Caco-2 (cell line): ENCODE data around the gene NKAIN2. TPM values are rescaled to one million over a fixed set of nuclear protein-coding genes. Genes with fewer than 3 reads are reported as not detected.

Experiments
- BruUV-seq: library from RNA; stranded (reverse); fragments of 400-500 nt; replicated peaks from 2 replicates; lab custom pipeline; 2021; lab: Mats Ljungman, UMichigan
- CTCF ChIA-PET: fragments of 300-600 bp; sonication (Branson Sonifier 250); formaldehyde crosslinking; loops from one replicate; lab custom pipeline; 2022; ENCODE audit warnings: antibody characterized with exemption; lab: Charles Lee
- POLR2A ChIA-PET: fragments of 300-600 bp; sonication (Branson Sonifier 250); formaldehyde crosslinking; loops from one replicate; lab custom pipeline; 2022; ENCODE audit warnings: antibody characterized with exemption; lab: Charles Lee
- DNase-seq, 2 experiments: peaks; one replicate each; pipeline versions ENCODE4 v3.0.0 to v3.0.0-alpha.2; 2020 to 2022
- H3K27me3 ChIP-seq: replicated peaks from 2 replicates; pipeline ENCODE4 v1.6.0; 2011; ENCODE audit warnings: low read length; ENCODE audit not compliant: control insufficient read depth, insufficient read depth
- H3K36me3 ChIP-seq: 2 replicates; pipeline ENCODE4 v1.5.1; 2011; ENCODE audit warnings: low read length; ENCODE audit not compliant: control insufficient read depth, insufficient read depth
- H3K4me1 ChIP-seq: fragments of 250-450 bp; sonication (Bioruptor Pico); 2 replicates; pipeline ENCODE4 v1.5.1; 2020; ENCODE audit warnings: mild to moderate bottlenecking
- H3K4me3 ChIP-seq: 2 replicates; pipeline ENCODE4 v1.5.1; 2011; ENCODE audit warnings: low read depth, mild to moderate bottlenecking, control low read depth, low read length
- H3K9me3 ChIP-seq: fragments of 250-450 bp; sonication (Bioruptor Pico); 2 replicates; pipeline ENCODE4 v1.5.1; 2020; ENCODE audit warnings: mild to moderate bottlenecking, moderate library complexity
- H3K27ac Mint-ChIP-seq: one replicate; pipeline ENCODE4 v1.8.0; 2022; ENCODE audit warnings: mixed read lengths; ENCODE audit not compliant: unreplicated experiment
- H3K27me3 Mint-ChIP-seq: one replicate; pipeline ENCODE4 v1.8.0; 2022; ENCODE audit warnings: mixed read lengths; ENCODE audit not compliant: insufficient read depth, unreplicated experiment
- H3K36me3 Mint-ChIP-seq: one replicate; pipeline ENCODE4 v1.8.0; 2022; ENCODE audit warnings: mild to moderate bottlenecking, mixed read lengths; ENCODE audit not compliant: insufficient read depth, unreplicated experiment
- H3K4me1 Mint-ChIP-seq: one replicate; pipeline ENCODE4 v1.8.0; 2022; ENCODE audit warnings: low read depth, mixed read lengths; ENCODE audit not compliant: unreplicated experiment
- H3K4me3 Mint-ChIP-seq: one replicate; pipeline ENCODE4 v1.8.0; 2022; ENCODE audit warnings: mild to moderate bottlenecking, moderate library complexity, mixed read lengths; ENCODE audit not compliant: unreplicated experiment
- H3K9me3 Mint-ChIP-seq: one replicate; pipeline ENCODE4 v1.8.0; 2022; ENCODE audit warnings: mixed read lengths; ENCODE audit not compliant: unreplicated experiment
- CTCF ChIP-seq, 2 experiments: fragments of 200-600 bp in 1 of 2; IDR thresholded peaks; 1 replicate in 1 of 2; 2 replicates in 1 of 2; pipeline versions ENCODE4 v1.5.1 to v1.8.0; 2011 to 2022; ENCODE audit warnings: antibody characterized with exemption in 1 of 2, control low read depth in 1 of 2, inconsistent platforms in 1 of 2, low read depth in 1 of 2, low read length in 1 of 2, mild to moderate bottlenecking in 1 of 2, moderate library complexity in 1 of 2; ENCODE audit not compliant: insufficient read depth in 1 of 2, severe bottlenecking in 1 of 2, unreplicated experiment in 1 of 2
- intact Hi-C: fragments of 100-400 bp; cut with micrococcal nuclease; formaldehyde crosslinking; loops from one replicate; pipeline ENCODE4 v1.10.0; 2022; ENCODE audit not compliant: unreplicated experiment
- total RNA-seq: library from RNA; stranded (reverse); gene quantifications from 2 replicates; pipeline ENCODE4 v1.2.3, GENCODE V29; 2022

NKAIN2 gene
- total RNA-seq, 1 experiment from 2014 or later: not detected

DNA sequence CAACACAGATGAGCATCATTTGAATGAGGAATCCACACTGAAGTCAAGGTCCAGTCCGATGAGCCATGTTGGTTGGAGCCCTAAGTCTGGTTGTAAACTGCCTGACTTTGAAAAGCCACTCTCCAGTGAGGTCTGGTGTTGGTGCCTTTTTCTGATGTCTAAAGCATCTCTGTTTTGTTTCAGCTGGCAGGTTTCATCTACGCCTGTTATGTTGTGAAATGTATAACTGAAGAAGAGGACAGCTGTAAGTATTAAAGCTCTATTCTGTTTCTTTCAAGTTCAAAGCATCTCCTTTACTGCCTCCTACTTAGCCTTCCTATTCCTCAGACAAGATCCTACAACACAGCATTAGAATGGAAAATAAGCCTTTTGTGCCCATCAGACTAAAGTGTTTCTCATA, 987.5 kb downstream of the NKAIN2 start:
- no peaks in the 10 kb centered on the region for H3K36me3 Mint-ChIP-seq

GRCh38 chr6:124792386-124792785, 988.7 kb downstream of the NKAIN2 start:
- H3K27me3 ChIP-seq: no peaks in the 10 kb centered on the region
- H3K27ac Mint-ChIP-seq: no peak overlapping the region
- no peaks in the 10 kb centered on the region for H3K4me1 ChIP-seq
- DNase-seq: no peak
- ChIA-PET POLR2A (no interaction called here), CTCF (no interaction called here)
- no peak overlapping the region for H3K4me3 ChIP-seq
- no TSS peak for BruUV-seq
- H3K4me3 Mint-ChIP-seq: no peak overlapping the region
- H3K9me3 Mint-ChIP-seq: no peaks in the 10 kb centered on the region
- intact Hi-C loops: no loop called here
- TF ChIP-seq CTCF (IDR thresholded peaks at IDR 0.05; ENCODE audit: insufficient read depth in 1 of 2, low read depth in 1 of 2, low read length in 1 of 2, severe bottlenecking in 1 of 2, unreplicated experiment in 1 of 2): no peak
- H3K27me3 Mint-ChIP-seq: peaks cover 16% of the 10 kb centered on the region
- H3K36me3 ChIP-seq: no peaks in the 10 kb centered on the region
- H3K9me3 ChIP-seq: no peaks in the 10 kb centered on the region
- H3K4me1 Mint-ChIP-seq: no peaks in the 10 kb centered on the region
- H3K36me3 Mint-ChIP-seq: no peaks in the 10 kb centered on the region

More for the DNA sequence above, 987.5 kb downstream of the NKAIN2 start:
- no peak overlapping the region for H3K4me3 ChIP-seq
- no peak overlapping the region for H3K27ac Mint-ChIP-seq
- POLR2A ChIA-PET: no interaction called here
- DNase-seq: no peak
- intact Hi-C loops: no loop called here
- no peaks in the 10 kb centered on the region for H3K27me3 ChIP-seq
- no TSS peak for BruUV-seq
- H3K27me3 Mint-ChIP-seq: peaks cover 18% of the 10 kb centered on the region
- no peaks in the 10 kb centered on the region for H3K36me3 ChIP-seq
- TF ChIP-seq CTCF (IDR thresholded peaks at IDR 0.05; ENCODE audit: insufficient read depth in 1 of 2, low read depth in 1 of 2, low read length in 1 of 2, severe bottlenecking in 1 of 2, unreplicated experiment in 1 of 2): no peak
- H3K9me3 ChIP-seq: no peaks in the 10 kb centered on the region
- CTCF ChIA-PET: no interaction called here
- H3K4me1 Mint-ChIP-seq: no peaks in the 10 kb centered on the region
- H3K4me3 Mint-ChIP-seq: no peak overlapping the region
- H3K9me3 Mint-ChIP-seq: no peaks in the 10 kb centered on the region
- no peaks in the 10 kb centered on the region for H3K4me1 ChIP-seq

DNA sequence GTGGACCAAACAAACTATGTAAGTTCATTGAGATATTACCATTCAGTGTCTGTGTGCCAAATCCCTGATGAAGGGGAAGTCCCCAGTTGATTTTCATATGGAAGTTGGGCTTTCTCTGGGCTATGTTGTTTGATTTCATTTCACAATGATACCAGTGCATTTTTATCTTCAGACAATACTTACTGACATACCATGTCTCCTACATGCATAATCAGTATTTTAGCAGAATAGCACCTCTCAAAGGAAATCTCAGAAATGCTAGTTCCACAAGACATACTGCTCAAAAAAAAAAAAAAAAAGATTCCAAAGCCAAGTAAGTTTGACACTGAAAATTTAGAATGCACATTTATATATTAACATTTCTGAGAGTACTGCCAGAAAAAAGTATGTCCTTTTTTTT, 989.7 kb downstream of the NKAIN2 start:
- Histone ChIP-seq H3K36me3 (no peaks in the 10 kb centered on the region), H3K9me3 (no peaks in the 10 kb centered on the region), H3K4me3 (no peak overlapping the region), H3K4me1 (no peaks in the 10 kb centered on the region), H3K27me3 (no peaks in the 10 kb centered on the region)
- Mint-ChIP-seq H3K27me3 (peaks cover 9% of the 10 kb centered on the region), H3K4me3 (no peak overlapping the region), H3K36me3 (no peaks in the 10 kb centered on the region), H3K27ac (no peak overlapping the region), H3K4me1 (no peaks in the 10 kb centered on the region), H3K9me3 (no peaks in the 10 kb centered on the region)
- no peak for DNase-seq
- BruUV-seq: no TSS peak
- intact Hi-C loops: no loop called here
- ChIA-PET POLR2A (no interaction called here), CTCF (no interaction called here)
- no peak for TF ChIP-seq CTCF (IDR thresholded peaks at IDR 0.05; ENCODE audit: insufficient read depth in 1 of 2, low read depth in 1 of 2, low read length in 1 of 2, severe bottlenecking in 1 of 2, unreplicated experiment in 1 of 2)
